Measurements from ENCODE around the gene TUBGCP2. TPM values are rescaled to one million over a fixed set of nuclear protein-coding genes. Genes with fewer than 3 reads are reported as not detected.

TUBGCP2 gene
- total RNA-seq, 1 experiment from 2014 or later, result 93.7 TPM

DNA sequence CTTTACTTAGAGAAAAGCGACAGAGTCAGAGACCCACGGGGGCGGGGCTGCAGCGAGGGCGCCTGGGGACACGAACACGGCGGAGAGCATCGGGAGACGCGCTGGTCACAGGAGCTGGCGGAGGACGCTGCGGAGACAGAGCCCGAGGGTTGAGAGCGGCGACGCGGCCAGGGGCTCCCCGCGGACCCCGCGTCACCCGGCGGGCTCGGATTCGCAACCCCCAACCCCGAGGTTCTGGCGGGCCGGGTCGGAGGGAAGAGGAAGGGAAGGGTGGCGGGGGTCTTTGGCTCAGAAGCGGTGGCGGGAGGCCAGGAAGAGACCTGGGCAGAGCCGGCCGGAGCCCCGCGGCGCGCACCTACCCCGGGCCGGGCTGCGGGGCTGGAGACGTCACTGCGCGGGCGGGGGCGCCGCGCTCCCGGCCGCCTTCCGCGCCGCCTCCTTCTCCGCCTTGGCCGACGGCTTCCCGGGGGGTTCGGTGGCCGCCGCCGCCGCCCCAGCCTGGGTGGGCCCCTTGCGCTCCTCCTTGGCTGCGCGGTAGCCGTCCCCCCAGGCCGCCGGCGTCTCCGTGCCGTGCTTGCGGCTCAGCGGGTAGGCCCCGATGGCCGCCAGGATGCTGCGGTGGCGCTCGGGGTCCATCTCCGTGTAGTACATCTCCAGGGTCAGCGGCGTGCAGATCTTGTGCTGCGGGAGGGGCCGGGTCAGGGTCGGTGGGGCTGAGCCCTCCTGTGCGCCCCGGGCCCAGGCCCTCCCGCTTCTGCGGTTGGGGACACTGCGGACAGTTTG lies 17.0 kb upstream of the TUBGCP2 start:
- ChIA-PET CTCF (no interaction called here), POLR2A (no interaction called here)
- no peaks in the 10 kb centered on the region for H3K27me3 ChIP-seq (ENCODE audit: control insufficient read depth, insufficient read depth, low read length)
- H3K4me3 ChIP-seq (ENCODE audit: low read depth in 2 of 2, low read length in 2 of 2), result peak overlapping the region; percentile 54 to 58
- H3K9me3 ChIP-seq (ENCODE audit: control insufficient read depth, insufficient read depth, low read depth, low read length), result no peaks in the 10 kb centered on the region
- no TSS peak for BruUV-seq (replicated peaks)
- intact Hi-C loops (cut with micrococcal nuclease; ENCODE audit: unreplicated experiment), result no loop called here
- in situ Hi-C loops (cut with HindIII; ENCODE audit: low pct_unique_long_range_greater_than_20kb, low sequenced_read_pairs), result no loop called here
- peak overlapping the region; percentile 23; the same call in 1 of the 2 replicates for H3K27ac ChIP-seq (ENCODE audit: low read length)
- peaks cover 17% of the 10 kb centered on the region for H3K4me1 ChIP-seq (ENCODE audit: control insufficient read depth, insufficient read depth, low read length)
- ATAC-seq (peak; percentile 57), DNase-seq (ENCODE audit: low read depth, low spot score) (no peak)
- H3K36me3 ChIP-seq (ENCODE audit: control insufficient read depth, insufficient read depth, low read length), result no peaks in the 10 kb centered on the region
- TF ChIP-seq POLR2AphosphoS5 (IDR thresholded peaks at IDR 0.05; ENCODE audit: low read depth, low read length) (no peak), TCF7L2 (IDR thresholded peaks at IDR 0.05; ENCODE audit: low read depth, low read length) (no peak), SIN3A (IDR thresholded peaks at IDR 0.05; ENCODE audit: borderline replicate concordance, insufficient read depth, low read depth, low read length) (no peak)
- TF ChIP-seq, protein P1, sequence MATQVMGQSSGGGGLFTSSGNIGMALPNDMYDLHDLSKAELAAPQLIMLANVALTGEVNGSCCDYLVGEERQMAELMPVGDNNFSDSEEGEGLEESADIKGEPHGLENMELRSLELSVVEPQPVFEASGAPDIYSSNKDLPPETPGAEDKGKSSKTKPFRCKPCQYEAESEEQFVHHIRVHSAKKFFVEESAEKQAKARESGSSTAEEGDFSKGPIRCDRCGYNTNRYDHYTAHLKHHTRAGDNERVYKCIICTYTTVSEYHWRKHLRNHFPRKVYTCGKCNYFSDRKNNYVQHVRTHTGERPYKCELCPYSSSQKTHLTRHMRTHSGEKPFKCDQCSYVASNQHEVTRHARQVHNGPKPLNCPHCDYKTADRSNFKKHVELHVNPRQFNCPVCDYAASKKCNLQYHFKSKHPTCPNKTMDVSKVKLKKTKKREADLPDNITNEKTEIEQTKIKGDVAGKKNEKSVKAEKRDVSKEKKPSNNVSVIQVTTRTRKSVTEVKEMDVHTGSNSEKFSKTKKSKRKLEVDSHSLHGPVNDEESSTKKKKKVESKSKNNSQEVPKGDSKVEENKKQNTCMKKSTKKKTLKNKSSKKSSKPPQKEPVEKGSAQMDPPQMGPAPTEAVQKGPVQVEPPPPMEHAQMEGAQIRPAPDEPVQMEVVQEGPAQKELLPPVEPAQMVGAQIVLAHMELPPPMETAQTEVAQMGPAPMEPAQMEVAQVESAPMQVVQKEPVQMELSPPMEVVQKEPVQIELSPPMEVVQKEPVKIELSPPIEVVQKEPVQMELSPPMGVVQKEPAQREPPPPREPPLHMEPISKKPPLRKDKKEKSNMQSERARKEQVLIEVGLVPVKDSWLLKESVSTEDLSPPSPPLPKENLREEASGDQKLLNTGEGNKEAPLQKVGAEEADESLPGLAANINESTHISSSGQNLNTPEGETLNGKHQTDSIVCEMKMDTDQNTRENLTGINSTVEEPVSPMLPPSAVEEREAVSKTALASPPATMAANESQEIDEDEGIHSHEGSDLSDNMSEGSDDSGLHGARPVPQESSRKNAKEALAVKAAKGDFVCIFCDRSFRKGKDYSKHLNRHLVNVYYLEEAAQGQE (IDR thresholded peaks at IDR 0.05; ENCODE audit: insufficient read depth in 1 of 2, low read depth in 2 of 2, low read length in 1 of 2), result no peak
- TF ChIP-seq, protein P2, sequence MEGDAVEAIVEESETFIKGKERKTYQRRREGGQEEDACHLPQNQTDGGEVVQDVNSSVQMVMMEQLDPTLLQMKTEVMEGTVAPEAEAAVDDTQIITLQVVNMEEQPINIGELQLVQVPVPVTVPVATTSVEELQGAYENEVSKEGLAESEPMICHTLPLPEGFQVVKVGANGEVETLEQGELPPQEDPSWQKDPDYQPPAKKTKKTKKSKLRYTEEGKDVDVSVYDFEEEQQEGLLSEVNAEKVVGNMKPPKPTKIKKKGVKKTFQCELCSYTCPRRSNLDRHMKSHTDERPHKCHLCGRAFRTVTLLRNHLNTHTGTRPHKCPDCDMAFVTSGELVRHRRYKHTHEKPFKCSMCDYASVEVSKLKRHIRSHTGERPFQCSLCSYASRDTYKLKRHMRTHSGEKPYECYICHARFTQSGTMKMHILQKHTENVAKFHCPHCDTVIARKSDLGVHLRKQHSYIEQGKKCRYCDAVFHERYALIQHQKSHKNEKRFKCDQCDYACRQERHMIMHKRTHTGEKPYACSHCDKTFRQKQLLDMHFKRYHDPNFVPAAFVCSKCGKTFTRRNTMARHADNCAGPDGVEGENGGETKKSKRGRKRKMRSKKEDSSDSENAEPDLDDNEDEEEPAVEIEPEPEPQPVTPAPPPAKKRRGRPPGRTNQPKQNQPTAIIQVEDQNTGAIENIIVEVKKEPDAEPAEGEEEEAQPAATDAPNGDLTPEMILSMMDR (IDR thresholded peaks at IDR 0.05), result no peak

DNA sequence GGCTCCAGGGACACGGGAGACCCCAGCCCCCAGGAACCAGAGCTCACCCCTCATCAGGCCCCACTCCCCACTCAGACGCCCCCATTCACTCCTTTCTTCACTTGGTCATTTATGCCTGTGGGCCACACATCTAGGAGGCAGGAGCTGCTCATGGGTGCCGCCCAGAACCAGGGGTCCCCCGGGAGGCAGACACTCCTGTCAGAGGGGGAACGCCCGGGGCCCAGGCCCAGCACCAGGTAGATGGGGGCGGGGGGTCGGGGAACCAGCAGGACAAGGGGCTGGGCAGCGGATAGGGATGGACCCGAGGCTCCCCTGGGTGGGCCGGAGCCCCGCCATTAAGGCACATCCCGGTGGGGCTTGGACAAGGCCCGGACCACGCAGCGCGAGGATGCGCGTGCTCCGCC lies 16.2 kb upstream of the TUBGCP2 start:
- POLR2A ChIA-PET, result no interaction called here
- H3K36me3 ChIP-seq (ENCODE audit: control insufficient read depth, insufficient read depth, low read length), result no peaks in the 10 kb centered on the region
- H3K4me1 ChIP-seq (ENCODE audit: control insufficient read depth, insufficient read depth, low read length), result peaks cover 17% of the 10 kb centered on the region
- H3K4me3 ChIP-seq (ENCODE audit: low read depth in 2 of 2, low read length in 2 of 2), result peak overlapping the region; percentile 54 to 58
- ATAC-seq, result 0 out of 2 replicates have a peak, but pooled peaks have one; percentile 6
- TF ChIP-seq, protein P1 (IDR thresholded peaks at IDR 0.05; ENCODE audit: insufficient read depth in 1 of 2, low read depth in 2 of 2, low read length in 1 of 2), result no peak
- TF ChIP-seq TCF7L2 (IDR thresholded peaks at IDR 0.05; ENCODE audit: low read depth, low read length), result no peak
- TF ChIP-seq, protein P2 (IDR thresholded peaks at IDR 0.05), result no peak
- TF ChIP-seq SIN3A (IDR thresholded peaks at IDR 0.05; ENCODE audit: borderline replicate concordance, insufficient read depth, low read depth, low read length), result no peak
- no peak for TF ChIP-seq POLR2AphosphoS5 (IDR thresholded peaks at IDR 0.05; ENCODE audit: low read depth, low read length)
- in situ Hi-C loops (cut with HindIII; ENCODE audit: low pct_unique_long_range_greater_than_20kb, low sequenced_read_pairs), result no loop called here
- intact Hi-C loops (cut with micrococcal nuclease; ENCODE audit: unreplicated experiment), result no loop called here
- H3K27ac ChIP-seq (ENCODE audit: low read length), result peak overlapping the region; percentile 23; the same call in 1 of the 2 replicates
- H3K9me3 ChIP-seq (ENCODE audit: control insufficient read depth, insufficient read depth, low read depth, low read length), result no peaks in the 10 kb centered on the region
- DNase-seq (ENCODE audit: low read depth, low spot score), result no peak
- CTCF ChIA-PET, result interaction anchor here (0.6 kb wide), 1 partner anchor 12 kb away, joined by 3 read pairs; the partner anchor contains the start of gene CALY
- BruUV-seq (replicated peaks), result no TSS peak
- H3K27me3 ChIP-seq (ENCODE audit: control insufficient read depth, insufficient read depth, low read length), result no peaks in the 10 kb centered on the region
